ENCODE data around the gene UGT2B7.
"Not testable (repeated sequence)": the region's sequence is repeated elsewhere in the genome, so short reads cannot be mapped to it uniquely, and the experiment has no call there.

Gene UGT2B7

GRCh38 chr4:69096111-69096656 lies at the start of gene UGT2B7:
Gene UGT2B7, plus strand, starts transcription at chr4:69096474. Its CDS starts 47 bp downstream, at chr4:69096521.
- no peak for DNase-seq

GRCh38 chr4:69049860-69050259 lies 46.4 kb upstream of the UGT2B7 start:
- DNase-seq, result no peak

GRCh38 chr4:69050853-69051575 lies 45.3 kb upstream of the UGT2B7 start:
- DNase-seq, result not testable (repeated sequence)

GRCh38 chr4:69051576-69051943 lies 44.7 kb upstream of the UGT2B7 start:
- no peak for DNase-seq

GRCh38 chr4:69053309-69053885 lies 42.9 kb upstream of the UGT2B7 start:
- DNase-seq, result not testable (repeated sequence)

- DNase-seq, result not testable (repeated sequence)
Observed at GRCh38 chr4:69054033-69054432, 42.2 kb upstream of the UGT2B7 start.

GRCh38 chr4:69054578-69055200 lies 41.6 kb upstream of the UGT2B7 start:
- DNase-seq, result no peak

GRCh38 chr4:69056150-69056549 lies 40.1 kb upstream of the UGT2B7 start:
- DNase-seq, result no peak

GRCh38 chr4:69056921-69057550 lies 39.2 kb upstream of the UGT2B7 start:
- DNase-seq, result no peak

- DNase-seq, result no peak
Observed at GRCh38 chr4:69057620-69058409, 38.5 kb upstream of the UGT2B7 start.

- no peak for DNase-seq
Observed at GRCh38 chr4:69058410-69059059, 37.7 kb upstream of the UGT2B7 start.

GRCh38 chr4:69060651-69061308 lies 35.5 kb upstream of the UGT2B7 start:
- DNase-seq, result no peak

- no peak for DNase-seq
Observed at GRCh38 chr4:69064391-69064790, 31.9 kb upstream of the UGT2B7 start.

- DNase-seq, result no peak
Observed at GRCh38 chr4:69066945-69067344, 29.3 kb upstream of the UGT2B7 start.

- DNase-seq, result no peak
Observed at GRCh38 chr4:69069085-69069484, 27.2 kb upstream of the UGT2B7 start.

- no peak for DNase-seq
Observed at GRCh38 chr4:69070590-69070989, 25.7 kb upstream of the UGT2B7 start.

GRCh38 chr4:69071286-69071685 lies 25.0 kb upstream of the UGT2B7 start:
- no peak for DNase-seq

- no peak for DNase-seq
Observed at GRCh38 chr4:69073375-69073774, 22.9 kb upstream of the UGT2B7 start.

GRCh38 chr4:69075061-69075792 lies 21.0 kb upstream of the UGT2B7 start:
- DNase-seq, result no peak

- no peak for DNase-seq
Observed at GRCh38 chr4:69078852-69079251, 17.4 kb upstream of the UGT2B7 start.

GRCh38 chr4:69088473-69088872 lies 7.8 kb upstream of the UGT2B7 start:
- DNase-seq, result no peak

All from NCI-H2227 treated with DMSO at 0.1 percent for 48 hours (cell line).